Keratinocyte (primary cell): ENCODE results near the gene RGL1. TPM values are rescaled to one million over a fixed set of nuclear protein-coding genes. Genes with fewer than 3 reads are reported as not detected.

Experiments
- DNase-seq: peaks from one replicate; pipeline ENCODE4 v3.0.0-alpha.2; 2011; ENCODE audit warnings: low read depth, missing footprints, low spot score
- FAIRE-seq: peaks from 2 replicates; lab custom pipeline; 2011; peaks lifted over from hg19 to GRCh38; lab: Jason Lieb, UNC
- H2AFZ ChIP-seq: 2 replicates; pipeline ENCODE4 v1.6.0; 2012; ENCODE audit warnings: low read length, control low read depth, inconsistent platforms; ENCODE audit not compliant: control insufficient read depth
- H3K27ac ChIP-seq: 2 replicates; pipeline ENCODE4 v1.5.1; 2011; ENCODE audit warnings: low read length; ENCODE audit not compliant: control insufficient read depth, insufficient read depth
- H3K27me3 ChIP-seq: 3 replicates; pipeline ENCODE4 v1.6.0; 2011; ENCODE audit warnings: low read length; ENCODE audit not compliant: control insufficient read depth, insufficient read depth; ENCODE audit errors: extremely low read depth
- H3K36me3 ChIP-seq, 2 experiments: 2 replicates in 1 of 2; 3 replicates in 1 of 2; pipeline ENCODE4 v1.5.1; 2011; ENCODE audit warnings: low read length in 2 of 2, mild to moderate bottlenecking in 1 of 2; ENCODE audit not compliant: control insufficient read depth in 2 of 2, insufficient read depth in 2 of 2; ENCODE audit errors: extremely low read depth in 1 of 2
- H3K4me1 ChIP-seq: 3 replicates; pipeline ENCODE4 v1.5.1; 2011; ENCODE audit warnings: low read length; ENCODE audit not compliant: control insufficient read depth, insufficient read depth; ENCODE audit errors: extremely low read depth
- H3K4me2 ChIP-seq: 3 replicates; pipeline ENCODE4 v1.6.0; 2011; ENCODE audit warnings: low read depth, low read length; ENCODE audit not compliant: control insufficient read depth, insufficient read depth; ENCODE audit errors: extremely low read depth
- H3K4me3 ChIP-seq, 3 experiments: fragments of 200-600 bp in 1 of 3; sonication (generic) in 1 of 3; 2 replicates in 2 of 3; 3 replicates in 1 of 3; pipeline ENCODE4 v1.5.1; 2011 to 2016; ENCODE audit warnings: low read length in 3 of 3, mild to moderate bottlenecking in 3 of 3, control low read depth in 2 of 3, inconsistent platforms in 1 of 3, low read depth in 1 of 3, mixed read lengths in 1 of 3, mixed run types in 1 of 3, moderate library complexity in 1 of 3; ENCODE audit not compliant: control insufficient read depth in 2 of 3, insufficient read depth in 2 of 3; ENCODE audit errors: extremely low read depth in 1 of 3
- H3K79me2 ChIP-seq: 2 replicates; pipeline ENCODE4 v1.6.0; 2012; ENCODE audit warnings: low read length; ENCODE audit not compliant: control insufficient read depth, insufficient read depth
- H3K9ac ChIP-seq: 3 replicates; pipeline ENCODE4 v1.6.0; 2011; ENCODE audit warnings: low read length; ENCODE audit not compliant: control insufficient read depth, insufficient read depth; ENCODE audit errors: extremely low read depth
- H3K9me1 ChIP-seq: 3 replicates; pipeline ENCODE4 v1.6.0; 2011; ENCODE audit warnings: low read length; ENCODE audit not compliant: control insufficient read depth, insufficient read depth; ENCODE audit errors: extremely low read depth
- H3K9me3 ChIP-seq: 2 replicates; pipeline ENCODE4 v1.5.1; 2012; ENCODE audit warnings: low read depth, low read length; ENCODE audit not compliant: control insufficient read depth
- H4K20me1 ChIP-seq: 3 replicates; pipeline ENCODE4 v1.6.0; 2011; ENCODE audit warnings: low read length; ENCODE audit not compliant: control insufficient read depth, insufficient read depth; ENCODE audit errors: extremely low read depth
- EZH2 ChIP-seq: IDR thresholded peaks from one replicate; pipeline ENCODE4 v1.6.1; 2012; ENCODE audit warnings: inconsistent platforms, mild to moderate bottlenecking, low read length, moderate library complexity
- dilution Hi-C: fragments of 300-500 bp; cut with MboI; formaldehyde crosslinking; loops from one replicate; pipeline ENCODE4 v1.7.0; 2020; ENCODE audit warnings: low sequenced_read_pairs; ENCODE audit not compliant: extremely low pct_ligation_motif_present
- polyA plus RNA-seq, 5 experiments: library from polyadenylated mRNA; depleted of rRNA in 3 of 5; stranded (reverse) in 3 of 5; stranded (forward) in 1 of 5; unstranded in 1 of 5; fragments of >200 nt; gene quantifications; 1 replicate in 1 of 5; 2 replicates in 3 of 5; 3 replicates in 1 of 5; pipeline versions ENCODE4 v1.2.1 to v1.2.3, GENCODE V29; 2011 to 2012; ENCODE audit warnings: missing spikeins in 2 of 5, low read depth in 1 of 5, low replicate concordance in 1 of 5
- TF ChIP-seq, protein P1 (sequence below), 3 experiments: IDR thresholded peaks in 1 of 3; conservative IDR thresholded peaks in 1 of 3; optimal IDR thresholded peaks in 1 of 3; 2 replicates in 2 of 3; 3 replicates in 1 of 3; pipeline versions ENCODE3 to v1.5.1; 2011; ENCODE audit warnings: low read length in 3 of 3, mild to moderate bottlenecking in 3 of 3, moderate library complexity in 2 of 3, control low read depth in 1 of 3, inconsistent platforms in 1 of 3; ENCODE audit not compliant: insufficient read depth in 2 of 3; ENCODE audit errors: extremely low read depth in 1 of 3

Gene RGL1
- polyA plus RNA-seq, 1 donor (not counting 4 experiments of a cell fraction or from before 2014, with no cell fraction given) = 1.2 TPM

- no peaks in the 10 kb centered on the region for H4K20me1 ChIP-seq
- no peaks in the 10 kb centered on the region for H3K9me3 ChIP-seq
- no peaks in the 10 kb centered on the region for H3K79me2 ChIP-seq
- no peak for TF ChIP-seq EZH2
- TF ChIP-seq, protein P1, sequence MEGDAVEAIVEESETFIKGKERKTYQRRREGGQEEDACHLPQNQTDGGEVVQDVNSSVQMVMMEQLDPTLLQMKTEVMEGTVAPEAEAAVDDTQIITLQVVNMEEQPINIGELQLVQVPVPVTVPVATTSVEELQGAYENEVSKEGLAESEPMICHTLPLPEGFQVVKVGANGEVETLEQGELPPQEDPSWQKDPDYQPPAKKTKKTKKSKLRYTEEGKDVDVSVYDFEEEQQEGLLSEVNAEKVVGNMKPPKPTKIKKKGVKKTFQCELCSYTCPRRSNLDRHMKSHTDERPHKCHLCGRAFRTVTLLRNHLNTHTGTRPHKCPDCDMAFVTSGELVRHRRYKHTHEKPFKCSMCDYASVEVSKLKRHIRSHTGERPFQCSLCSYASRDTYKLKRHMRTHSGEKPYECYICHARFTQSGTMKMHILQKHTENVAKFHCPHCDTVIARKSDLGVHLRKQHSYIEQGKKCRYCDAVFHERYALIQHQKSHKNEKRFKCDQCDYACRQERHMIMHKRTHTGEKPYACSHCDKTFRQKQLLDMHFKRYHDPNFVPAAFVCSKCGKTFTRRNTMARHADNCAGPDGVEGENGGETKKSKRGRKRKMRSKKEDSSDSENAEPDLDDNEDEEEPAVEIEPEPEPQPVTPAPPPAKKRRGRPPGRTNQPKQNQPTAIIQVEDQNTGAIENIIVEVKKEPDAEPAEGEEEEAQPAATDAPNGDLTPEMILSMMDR (optimal IDR thresholded peaks at IDR 0.05 in 1 of 3, IDR thresholded peaks at IDR 0.05 in 1 of 3, conservative IDR thresholded peaks at IDR 0.05 in 1 of 3; ENCODE audit: extremely low read depth in 1 of 3, insufficient read depth in 2 of 3, low read length in 3 of 3) = no peak
- H3K4me3 ChIP-seq = no peak overlapping the region
- no peak overlapping the region for H3K27ac ChIP-seq
- no peaks in the 10 kb centered on the region for H3K27me3 ChIP-seq
- H3K9ac ChIP-seq = no peak overlapping the region
- H2AFZ ChIP-seq = no peak overlapping the region
- no peak overlapping the region for H3K4me2 ChIP-seq
- dilution Hi-C loops = no loop called here
- no peak for FAIRE-seq
- no peak for DNase-seq
- no peaks in the 10 kb centered on the region for H3K9me1 ChIP-seq
- H3K4me1 ChIP-seq = peaks cover 9% of the 10 kb centered on the region
- H3K36me3 ChIP-seq = no peaks in the 10 kb centered on the region
Measured at GRCh38 chr1:183821889-183822611, 17.1 kb downstream of the RGL1 start.

GRCh38 chr1:183824291-183824690 lies 19.4 kb downstream of the RGL1 start:
- H4K20me1 ChIP-seq = no peaks in the 10 kb centered on the region
- H3K9ac ChIP-seq = no peak overlapping the region
- DNase-seq (no peak), FAIRE-seq (no peak)
- dilution Hi-C loops = no loop called here
- H3K36me3 ChIP-seq = no peaks in the 10 kb centered on the region
- no peak overlapping the region for H3K27ac ChIP-seq
- no peaks in the 10 kb centered on the region for H3K79me2 ChIP-seq
- H2AFZ ChIP-seq = no peak overlapping the region
- no peak overlapping the region for H3K4me2 ChIP-seq
- H3K4me1 ChIP-seq = peaks cover 9% of the 10 kb centered on the region
- H3K9me3 ChIP-seq = no peaks in the 10 kb centered on the region
- no peak overlapping the region for H3K4me3 ChIP-seq
- TF ChIP-seq, protein P1 (optimal IDR thresholded peaks at IDR 0.05 in 1 of 3, IDR thresholded peaks at IDR 0.05 in 1 of 3, conservative IDR thresholded peaks at IDR 0.05 in 1 of 3; ENCODE audit: extremely low read depth in 1 of 3, insufficient read depth in 2 of 3, low read length in 3 of 3) = no peak
- TF ChIP-seq EZH2 = no peak
- no peaks in the 10 kb centered on the region for H3K27me3 ChIP-seq
- H3K9me1 ChIP-seq = no peaks in the 10 kb centered on the region
